H1 (cell line): Measurements from ENCODE around the gene ALG6. TPM values are rescaled to one million over a fixed set of nuclear protein-coding genes. Genes with fewer than 3 reads are reported as not detected.

Experiments
- EZH2 ChIP-seq: fragments of 200-600 bp; sonication (generic); IDR thresholded peaks from 2 replicates; pipeline ENCODE4 v1.7.1; 2012; ENCODE audit warnings: low read depth, mild to moderate bottlenecking, moderate library complexity, low read length, inconsistent platforms; ENCODE audit not compliant: severe bottlenecking
- USF2 ChIP-seq: IDR thresholded peaks from 2 replicates; pipeline ENCODE4 v1.6.1; 2011; ENCODE audit warnings: low read length, improper control_type of control experiment
- polyA plus RNA-seq, 7 experiments: library from polyadenylated mRNA; depleted of rRNA in 3 of 7; stranded (reverse) in 5 of 7; unstranded in 2 of 7; fragments of >200 nt in 5 of 7; fragments of 200-250 nt in 2 of 7; gene quantifications; 1 replicate in 5 of 7; 2 replicates in 1 of 7; 4 replicates in 1 of 7; pipeline versions ENCODE4 v1.2.1 to v1.2.3, GENCODE V29; 2011 to 2013; ENCODE audit warnings: missing spikeins in 2 of 7, mixed read lengths in 2 of 7
- total RNA-seq: library from RNA; stranded (reverse); fragmentation: NEBNext Ultra II Directional; extraction: Animal tissue kit (Norgen Biotek cat#: 25700); gene quantifications from 2 replicates; pipeline ENCODE4 v1.2.1, GENCODE V29; 2021

Gene ALG6
- total and polyA plus RNA-seq, 2 of the 8 experiments (the other 6 are each of a cell fraction or from before 2014, with no cell fraction given): 17.8 to 26.8 TPM

GRCh38 chr1:63463248-63463647 lies 95.8 kb downstream of the ALG6 start (continued):
- no peak for TF ChIP-seq EZH2
- TF ChIP-seq USF2: no peak
